B cell (primary cell): ENCODE data around the gene NR5A2.

Experiments used
- EZH2 ChIP-seq: IDR thresholded peaks from 2 replicates; pipeline ENCODE4 v1.6.1; 2012; ENCODE audit warnings: borderline replicate concordance, low read depth, mild to moderate bottlenecking, moderate library complexity, low read length; ENCODE audit not compliant: insufficient read depth, poor library complexity, severe bottlenecking
- TF ChIP-seq, protein P1 (sequence below): fragments of 200-600 bp; IDR thresholded peaks from one replicate; pipeline ENCODE4 v1.8.0; 2022; ENCODE audit warnings: antibody characterized with exemption, mild to moderate bottlenecking

DNA sequence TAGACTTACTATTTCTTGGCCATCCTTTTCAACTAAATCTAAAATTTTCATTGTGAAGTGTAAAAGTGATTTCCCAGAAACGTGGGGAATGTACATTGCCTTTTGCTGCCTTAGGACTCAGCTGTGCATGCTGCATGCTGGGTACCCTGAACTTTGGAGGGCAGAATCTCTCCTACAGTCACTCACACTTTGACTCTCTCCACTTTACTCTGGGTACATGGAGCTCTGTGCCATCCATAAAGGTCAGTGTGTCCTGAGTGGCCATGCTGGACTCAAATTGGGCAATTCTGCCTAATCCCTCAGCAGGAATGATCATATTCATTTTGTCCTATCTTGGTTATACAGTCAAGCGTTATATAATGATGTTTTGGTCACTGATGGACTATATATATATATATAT, 105.6 kb downstream of the NR5A2 start:
- TF ChIP-seq, protein P1, sequence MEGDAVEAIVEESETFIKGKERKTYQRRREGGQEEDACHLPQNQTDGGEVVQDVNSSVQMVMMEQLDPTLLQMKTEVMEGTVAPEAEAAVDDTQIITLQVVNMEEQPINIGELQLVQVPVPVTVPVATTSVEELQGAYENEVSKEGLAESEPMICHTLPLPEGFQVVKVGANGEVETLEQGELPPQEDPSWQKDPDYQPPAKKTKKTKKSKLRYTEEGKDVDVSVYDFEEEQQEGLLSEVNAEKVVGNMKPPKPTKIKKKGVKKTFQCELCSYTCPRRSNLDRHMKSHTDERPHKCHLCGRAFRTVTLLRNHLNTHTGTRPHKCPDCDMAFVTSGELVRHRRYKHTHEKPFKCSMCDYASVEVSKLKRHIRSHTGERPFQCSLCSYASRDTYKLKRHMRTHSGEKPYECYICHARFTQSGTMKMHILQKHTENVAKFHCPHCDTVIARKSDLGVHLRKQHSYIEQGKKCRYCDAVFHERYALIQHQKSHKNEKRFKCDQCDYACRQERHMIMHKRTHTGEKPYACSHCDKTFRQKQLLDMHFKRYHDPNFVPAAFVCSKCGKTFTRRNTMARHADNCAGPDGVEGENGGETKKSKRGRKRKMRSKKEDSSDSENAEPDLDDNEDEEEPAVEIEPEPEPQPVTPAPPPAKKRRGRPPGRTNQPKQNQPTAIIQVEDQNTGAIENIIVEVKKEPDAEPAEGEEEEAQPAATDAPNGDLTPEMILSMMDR: no peak
- TF ChIP-seq EZH2: no peak
